Measurements from ENCODE around the gene SLC9C2. TPM values are rescaled to one million over a fixed set of nuclear protein-coding genes. Genes with fewer than 3 reads are reported as not detected.

The SLC9C2 gene
- total RNA-seq, 1 experiment from 2014 or later, result not detected

GRCh38 chr1:173554541-173555250 is 48.2 kb downstream of the SLC9C2 start:
- POLR2A ChIA-PET, result interaction anchor here (0.5 to 0.9 kb wide), 3 partner anchors 22 to 77 kb away, joined by 3 to 4 read pairs (median 4); no protein-coding TSS in a partner anchor
- intact Hi-C loops (cut with micrococcal nuclease), result no loop called here
- Mint-ChIP-seq H3K4me3 (ENCODE audit: unreplicated experiment) (no peak overlapping the region), H3K9me3 (ENCODE audit: unreplicated experiment) (no peaks in the 10 kb centered on the region), H3K27me3 (ENCODE audit: insufficient read depth, unreplicated experiment) (no peaks in the 10 kb centered on the region), H3K36me3 (ENCODE audit: insufficient read depth, unreplicated experiment) (no peaks in the 10 kb centered on the region), H3K27ac (ENCODE audit: low read depth, unreplicated experiment) (peak overlapping the region; percentile 65), H3K4me1 (ENCODE audit: insufficient read depth, unreplicated experiment) (peaks cover 16% of the 10 kb centered on the region)
- CTCF ChIA-PET, result interaction anchor here (0.6 kb wide), 1 partner anchor 239 kb away, joined by 3 read pairs; no protein-coding TSS in a partner anchor
- DNase-seq (ENCODE audit: unreplicated experiment), result peak; percentile 42
- no peak for TF ChIP-seq CTCF (IDR thresholded peaks at IDR 0.05; ENCODE audit: unreplicated experiment)
- BruUV-seq (replicated peaks), result no TSS peak

GRCh38 chr1:173554089-173554488 is 48.8 kb downstream of the SLC9C2 start:
- no peaks in the 10 kb centered on the region for H3K27me3 Mint-ChIP-seq (ENCODE audit: insufficient read depth, unreplicated experiment)
- H3K4me1 Mint-ChIP-seq (ENCODE audit: insufficient read depth, unreplicated experiment), result peaks cover 16% of the 10 kb centered on the region
- H3K36me3 Mint-ChIP-seq (ENCODE audit: insufficient read depth, unreplicated experiment), result no peaks in the 10 kb centered on the region
- H3K9me3 Mint-ChIP-seq (ENCODE audit: unreplicated experiment), result no peaks in the 10 kb centered on the region
- intact Hi-C loops (cut with micrococcal nuclease), result no loop called here
- H3K4me3 Mint-ChIP-seq (ENCODE audit: unreplicated experiment), result no peak overlapping the region
- CTCF ChIA-PET, result interaction anchor here (0.6 kb wide), 2 partner anchors 168 to 239 kb away, joined by 3 read pairs; no protein-coding TSS in a partner anchor
- peak overlapping the region; percentile 65 for H3K27ac Mint-ChIP-seq (ENCODE audit: low read depth, unreplicated experiment)
- TF ChIP-seq CTCF (IDR thresholded peaks at IDR 0.05; ENCODE audit: unreplicated experiment), result no peak
- POLR2A ChIA-PET, result interaction anchor here (0.8 to 0.9 kb wide), 2 partner anchors 22 to 70 kb away, joined by 3 to 4 read pairs; no protein-coding TSS in a partner anchor
- BruUV-seq (replicated peaks), result no TSS peak
- DNase-seq (ENCODE audit: unreplicated experiment), result no peak

- TF ChIP-seq CTCF (IDR thresholded peaks at IDR 0.05; ENCODE audit: unreplicated experiment), result no peak
- Mint-ChIP-seq H3K4me1 (ENCODE audit: insufficient read depth, unreplicated experiment) (peaks cover 23% of the 10 kb centered on the region), H3K27me3 (ENCODE audit: insufficient read depth, unreplicated experiment) (no peaks in the 10 kb centered on the region), H3K27ac (ENCODE audit: low read depth, unreplicated experiment) (no peak overlapping the region), H3K36me3 (ENCODE audit: insufficient read depth, unreplicated experiment) (no peaks in the 10 kb centered on the region), H3K9me3 (ENCODE audit: unreplicated experiment) (no peaks in the 10 kb centered on the region), H3K4me3 (ENCODE audit: unreplicated experiment) (no peak overlapping the region)
- BruUV-seq (replicated peaks), result no TSS peak
- ChIA-PET CTCF (interaction anchor here (0.6 kb wide), 1 partner anchor 36 kb away, joined by 3 read pairs; no protein-coding TSS in a partner anchor), POLR2A (interaction anchor here (0.6 to 1.5 kb wide), 2 partner anchors 40 to 90 kb away, joined by 3 read pairs; no protein-coding TSS in a partner anchor)
- no peak for DNase-seq (ENCODE audit: unreplicated experiment)
- intact Hi-C loops (cut with micrococcal nuclease), result no loop called here
Measured at GRCh38 chr1:173553312-173553711, 49.6 kb downstream of the SLC9C2 start.

- no peak overlapping the region for H3K27ac Mint-ChIP-seq (ENCODE audit: low read depth, unreplicated experiment)
- no peaks in the 10 kb centered on the region for H3K27me3 Mint-ChIP-seq (ENCODE audit: insufficient read depth, unreplicated experiment)
- DNase-seq (ENCODE audit: unreplicated experiment), result no peak
- CTCF ChIA-PET, result no interaction called here
- peaks cover 25% of the 10 kb centered on the region for H3K4me1 Mint-ChIP-seq (ENCODE audit: insufficient read depth, unreplicated experiment)
- H3K9me3 Mint-ChIP-seq (ENCODE audit: unreplicated experiment), result no peaks in the 10 kb centered on the region
- no peak overlapping the region for H3K4me3 Mint-ChIP-seq (ENCODE audit: unreplicated experiment)
- no peaks in the 10 kb centered on the region for H3K36me3 Mint-ChIP-seq (ENCODE audit: insufficient read depth, unreplicated experiment)
- TF ChIP-seq CTCF (IDR thresholded peaks at IDR 0.05; ENCODE audit: unreplicated experiment), result no peak
- POLR2A ChIA-PET, result no interaction called here
- intact Hi-C loops (cut with micrococcal nuclease), result no loop called here
- BruUV-seq (replicated peaks), result no TSS peak
Measured at GRCh38 chr1:173551699-173552098, 51.2 kb downstream of the SLC9C2 start.
